Loucy (cell line): ENCODE data around the gene ARPP19.

Source experiments
- H2AFZ ChIP-seq: fragments of 200-600 bp; sonication (generic); 2 replicates; pipeline ENCODE4 v1.6.0; 2016; ENCODE audit warnings: antibody characterized with exemption, mild to moderate bottlenecking, low read length, moderate library complexity
- H3F3A ChIP-seq: fragments of 200-600 bp; 2 replicates; pipeline ENCODE4 v1.6.0; 2016; ENCODE audit warnings: antibody characterized with exemption, low read depth, mild to moderate bottlenecking
- H3K27me3 ChIP-seq: fragments of 200-600 bp; sonication (generic); 2 replicates; pipeline ENCODE4 v1.6.1; 2014; ENCODE audit warnings: low read length, mild to moderate bottlenecking; ENCODE audit not compliant: insufficient read depth, poor library complexity, severe bottlenecking
- H3K36me3 ChIP-seq: fragments of 200-600 bp; sonication (generic); 2 replicates; pipeline ENCODE4 v1.6.1; 2016; ENCODE audit warnings: low read length; ENCODE audit not compliant: insufficient read depth
- H3K4me1 ChIP-seq: fragments of 200-600 bp; sonication (generic); 2 replicates; pipeline ENCODE4 v1.5.1; 2014; ENCODE audit warnings: low read length, mild to moderate bottlenecking; ENCODE audit not compliant: insufficient read depth, poor library complexity, severe bottlenecking
- H3K4me2 ChIP-seq: fragments of 200-600 bp; sonication (generic); 2 replicates; pipeline ENCODE4 v1.6.0; 2014; ENCODE audit warnings: antibody characterized with exemption, low read length, low read depth, mild to moderate bottlenecking; ENCODE audit not compliant: poor library complexity, severe bottlenecking
- H3K4me3 ChIP-seq: fragments of 200-600 bp; sonication (generic); 2 replicates; pipeline ENCODE4 v1.5.1; 2014; ENCODE audit warnings: low read length, mild to moderate bottlenecking, mixed read lengths; ENCODE audit not compliant: poor library complexity, severe bottlenecking
- H3K79me2 ChIP-seq: fragments of 200-600 bp; sonication (generic); 2 replicates; pipeline ENCODE4 v1.6.1; 2014; ENCODE audit warnings: low read length; ENCODE audit not compliant: insufficient read depth
- H3K9ac ChIP-seq: fragments of 200-600 bp; sonication (generic); 2 replicates; pipeline ENCODE4 v1.6.0; 2014; ENCODE audit warnings: mild to moderate bottlenecking, low read depth, low read length, moderate library complexity; ENCODE audit not compliant: poor library complexity, severe bottlenecking
- H3K9me2 ChIP-seq: fragments of 200-600 bp; sonication (generic); replicated peaks from 2 replicates; pipeline ENCODE4 v1.6.1; 2016; ENCODE audit warnings: low read depth, low read length, mixed read lengths
- H3K9me3 ChIP-seq: fragments of 200-600 bp; sonication (generic); 2 replicates; pipeline ENCODE4 v1.6.1; 2014; ENCODE audit warnings: mild to moderate bottlenecking, antibody characterized with exemption, low read length, low read depth; ENCODE audit not compliant: insufficient read depth
- H4K20me1 ChIP-seq: fragments of 200-600 bp; sonication (generic); 2 replicates; pipeline ENCODE4 v1.6.0; 2014; ENCODE audit warnings: antibody characterized with exemption, low read length, mild to moderate bottlenecking; ENCODE audit not compliant: insufficient read depth, poor library complexity, severe bottlenecking
- EZH2phosphoT487 ChIP-seq: fragments of 200-600 bp; IDR thresholded peaks from 2 replicates; pipeline ENCODE4 v1.6.1; 2018; ENCODE audit warnings: antibody characterized with exemption, mild to moderate bottlenecking, moderate library complexity, borderline replicate concordance
- TF ChIP-seq, protein P1 (sequence below): fragments of 200-600 bp; sonication (generic); conservative IDR thresholded peaks from 2 replicates; pipeline ENCODE4 v1.5.1; 2014; ENCODE audit warnings: mild to moderate bottlenecking, antibody characterized with exemption, low read length

ARPP19 gene

GRCh38 chr15:52563501-52564060 lies 5.2 kb downstream of the ARPP19 start:
- no peaks in the 10 kb centered on the region for H3F3A ChIP-seq
- H3K9me2 ChIP-seq = no peaks in the 10 kb centered on the region
- no peak overlapping the region for H2AFZ ChIP-seq
- peak overlapping the region; percentile 86 for H3K4me2 ChIP-seq
- H4K20me1 ChIP-seq = peaks cover 95% of the 10 kb centered on the region
- TF ChIP-seq EZH2phosphoT487 = no peak
- TF ChIP-seq, protein P1, sequence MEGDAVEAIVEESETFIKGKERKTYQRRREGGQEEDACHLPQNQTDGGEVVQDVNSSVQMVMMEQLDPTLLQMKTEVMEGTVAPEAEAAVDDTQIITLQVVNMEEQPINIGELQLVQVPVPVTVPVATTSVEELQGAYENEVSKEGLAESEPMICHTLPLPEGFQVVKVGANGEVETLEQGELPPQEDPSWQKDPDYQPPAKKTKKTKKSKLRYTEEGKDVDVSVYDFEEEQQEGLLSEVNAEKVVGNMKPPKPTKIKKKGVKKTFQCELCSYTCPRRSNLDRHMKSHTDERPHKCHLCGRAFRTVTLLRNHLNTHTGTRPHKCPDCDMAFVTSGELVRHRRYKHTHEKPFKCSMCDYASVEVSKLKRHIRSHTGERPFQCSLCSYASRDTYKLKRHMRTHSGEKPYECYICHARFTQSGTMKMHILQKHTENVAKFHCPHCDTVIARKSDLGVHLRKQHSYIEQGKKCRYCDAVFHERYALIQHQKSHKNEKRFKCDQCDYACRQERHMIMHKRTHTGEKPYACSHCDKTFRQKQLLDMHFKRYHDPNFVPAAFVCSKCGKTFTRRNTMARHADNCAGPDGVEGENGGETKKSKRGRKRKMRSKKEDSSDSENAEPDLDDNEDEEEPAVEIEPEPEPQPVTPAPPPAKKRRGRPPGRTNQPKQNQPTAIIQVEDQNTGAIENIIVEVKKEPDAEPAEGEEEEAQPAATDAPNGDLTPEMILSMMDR = no peak
- H3K4me3 ChIP-seq = peak overlapping the region; percentile 68
- H3K9me3 ChIP-seq = no peaks in the 10 kb centered on the region
- peaks cover 9% of the 10 kb centered on the region; the same call in 1 of the 2 replicates for H3K36me3 ChIP-seq
- H3K9ac ChIP-seq = peak overlapping the region; percentile 57
- peaks cover 100% of the 10 kb centered on the region for H3K79me2 ChIP-seq
- H3K27me3 ChIP-seq = no peaks in the 10 kb centered on the region
- H3K4me1 ChIP-seq = peaks cover 58% of the 10 kb centered on the region

GRCh38 chr15:52559575-52559974 lies 9.3 kb downstream of the ARPP19 start:
- peaks cover 32% of the 10 kb centered on the region for H3K36me3 ChIP-seq
- no peak overlapping the region for H2AFZ ChIP-seq
- peaks cover 86% of the 10 kb centered on the region for H4K20me1 ChIP-seq
- no peaks in the 10 kb centered on the region for H3K9me3 ChIP-seq
- no peaks in the 10 kb centered on the region for H3K27me3 ChIP-seq
- TF ChIP-seq EZH2phosphoT487 = no peak
- TF ChIP-seq, protein P1 = no peak
- H3K4me3 ChIP-seq = no peak overlapping the region
- H3K4me2 ChIP-seq = peak overlapping the region; percentile 18
- no peaks in the 10 kb centered on the region for H3K9me2 ChIP-seq
- peaks cover 44% of the 10 kb centered on the region for H3K4me1 ChIP-seq
- H3F3A ChIP-seq = no peaks in the 10 kb centered on the region
- peaks cover 96% of the 10 kb centered on the region for H3K79me2 ChIP-seq
- H3K9ac ChIP-seq = no peak overlapping the region

GRCh38 chr15:52559022-52559421 lies 9.8 kb downstream of the ARPP19 start:
- peaks cover 38% of the 10 kb centered on the region for H3K36me3 ChIP-seq
- no peaks in the 10 kb centered on the region for H3F3A ChIP-seq
- TF ChIP-seq, protein P1 = no peak
- TF ChIP-seq EZH2phosphoT487 = no peak
- peak overlapping the region; percentile 18 for H3K4me2 ChIP-seq
- H3K79me2 ChIP-seq = peaks cover 96% of the 10 kb centered on the region
- no peak overlapping the region for H3K9ac ChIP-seq
- H3K4me3 ChIP-seq = no peak overlapping the region
- H3K27me3 ChIP-seq = no peaks in the 10 kb centered on the region
- H3K4me1 ChIP-seq = peaks cover 38% of the 10 kb centered on the region
- no peak overlapping the region for H2AFZ ChIP-seq
- H3K9me2 ChIP-seq = no peaks in the 10 kb centered on the region
- H3K9me3 ChIP-seq = no peaks in the 10 kb centered on the region
- peaks cover 85% of the 10 kb centered on the region for H4K20me1 ChIP-seq
